Panc1 (cell line): ENCODE results near the gene PGAM2. TPM values are rescaled to one million over a fixed set of nuclear protein-coding genes. Genes with fewer than 3 reads are reported as not detected.

Experiments
- ATAC-seq: fragments of 200-7000 bp; cut with Tn5 transposase; 2 replicates; pipeline ENCODE4 v1.9.1; 2020; ENCODE audit warnings: mild to moderate bottlenecking, moderate library complexity
- BruUV-seq: library from RNA; stranded (reverse); fragments of 400-500 nt; replicated peaks from 2 replicates; lab custom pipeline; 2021; lab: Mats Ljungman, UMichigan
- CTCF ChIA-PET: fragments of 300-600 bp; sonication (Branson Sonifier 250); formaldehyde crosslinking; loops from one replicate; lab custom pipeline; 2022; ENCODE audit warnings: antibody characterized with exemption; lab: Charles Lee
- POLR2A ChIA-PET: fragments of 300-600 bp; sonication (Branson Sonifier 250); formaldehyde crosslinking; loops from one replicate; lab custom pipeline; 2022; ENCODE audit warnings: antibody characterized with exemption; lab: Charles Lee
- DNase-seq: peaks from one replicate; pipeline ENCODE4 v3.0.0-alpha.2; 2010; ENCODE audit warnings: low read depth, low spot score
- H3K27ac ChIP-seq: 2 replicates; pipeline ENCODE4 v1.5.1; 2011; ENCODE audit warnings: mild to moderate bottlenecking, low read length, inconsistent platforms
- H3K27me3 ChIP-seq: fragments of 200-500 bp; sonication (Bioruptor generic); 2 replicates; pipeline ENCODE4 v1.6.0; 2014; ENCODE audit warnings: low read length, inconsistent platforms; ENCODE audit not compliant: control insufficient read depth, insufficient read depth
- H3K36me3 ChIP-seq: fragments of 200-500 bp; sonication (Bioruptor generic); 2 replicates; pipeline ENCODE4 v1.5.1; 2014; ENCODE audit warnings: inconsistent platforms, mild to moderate bottlenecking, low read length, moderate library complexity; ENCODE audit not compliant: control insufficient read depth, insufficient read depth
- H3K4me1 ChIP-seq: 2 replicates; pipeline ENCODE4 v1.5.1; 2011; ENCODE audit warnings: inconsistent platforms, mild to moderate bottlenecking, low read length, moderate library complexity; ENCODE audit not compliant: control insufficient read depth, insufficient read depth
- H3K4me3 ChIP-seq, 2 experiments: 2 replicates each; pipeline ENCODE4 v1.5.1; 2011 to 2012; ENCODE audit warnings: low read depth in 2 of 2, low read length in 2 of 2, mild to moderate bottlenecking in 2 of 2, inconsistent platforms in 1 of 2, moderate library complexity in 1 of 2
- H3K9me3 ChIP-seq: fragments of 200-500 bp; sonication (Bioruptor generic); 2 replicates; pipeline ENCODE4 v1.5.1; 2014; ENCODE audit warnings: low read depth, mild to moderate bottlenecking, inconsistent platforms, low read length, moderate library complexity; ENCODE audit not compliant: control insufficient read depth, insufficient read depth
- POLR2AphosphoS5 ChIP-seq: IDR thresholded peaks from 2 replicates; pipeline ENCODE4 v1.6.1; 2012; ENCODE audit warnings: mild to moderate bottlenecking, low read depth, low read length, moderate library complexity
- REST ChIP-seq, 2 experiments: IDR thresholded peaks; 2 replicates each; pipeline ENCODE4 v1.6.1; 2011 to 2012; ENCODE audit warnings: low read depth in 2 of 2, control low read depth in 1 of 2, low read length in 1 of 2, mild to moderate bottlenecking in 1 of 2, moderate library complexity in 1 of 2; ENCODE audit not compliant: insufficient read depth in 1 of 2
- SIN3A ChIP-seq: IDR thresholded peaks from 2 replicates; pipeline ENCODE4 v1.6.1; 2012; ENCODE audit warnings: low read depth, mild to moderate bottlenecking, low read length, moderate library complexity, borderline replicate concordance; ENCODE audit not compliant: insufficient read depth
- TCF7L2 ChIP-seq: IDR thresholded peaks from 2 replicates; pipeline ENCODE4 v1.6.1; 2011; ENCODE audit warnings: mild to moderate bottlenecking, low read depth, low read length, inconsistent platforms
- in situ Hi-C: cut with HindIII; loops from 2 replicates; pipeline ENCODE4 v1.10.0; 2016; ENCODE audit warnings: low sequenced_read_pairs, low pct_unique_long_range_greater_than_20kb
- intact Hi-C: fragments of 100-400 bp; cut with micrococcal nuclease; formaldehyde crosslinking; loops from one replicate; pipeline ENCODE4 v1.10.0; 2022; ENCODE audit not compliant: unreplicated experiment
- total RNA-seq: library from RNA; stranded (reverse); gene quantifications from one replicate; pipeline ENCODE4 v1.2.1, GENCODE V29; 2021; ENCODE audit not compliant: unreplicated experiment
- TF ChIP-seq, protein P1 (sequence below): fragments of 450-650 bp; IDR thresholded peaks from 2 replicates; pipeline ENCODE4 v1.5.1; 2017; ENCODE audit warnings: mild to moderate bottlenecking

The PGAM2 gene
- total RNA-seq, 1 experiment from 2014 or later = 1.3 TPM

DNA sequence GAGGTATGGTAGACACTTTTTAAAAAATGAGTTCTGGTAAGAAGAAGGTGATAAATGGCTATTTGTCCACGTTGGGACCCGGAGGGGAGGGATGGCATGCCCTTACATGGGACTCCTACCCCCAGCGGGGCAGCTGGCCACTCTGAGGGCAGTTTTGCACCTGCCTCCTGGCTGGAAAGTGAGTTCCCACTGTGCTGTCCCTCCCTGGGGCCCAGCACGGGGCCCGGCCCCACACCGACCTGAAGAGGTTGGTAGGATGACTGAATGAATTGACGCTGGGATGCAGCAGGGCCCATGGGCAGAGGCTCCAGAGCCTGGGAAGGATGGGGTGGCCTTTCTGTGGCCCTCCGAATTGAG lies 38.2 kb upstream of the PGAM2 start:
- Histone ChIP-seq H3K27me3 (no peaks in the 10 kb centered on the region), H3K9me3 (no peaks in the 10 kb centered on the region), H3K4me3 (no peak overlapping the region), H3K27ac (no peak overlapping the region), H3K4me1 (peaks cover 12% of the 10 kb centered on the region; the same call in 1 of the 2 replicates), H3K36me3 (no peaks in the 10 kb centered on the region)
- in situ Hi-C loops (no loop called here), intact Hi-C loops (no loop called here)
- DNase-seq (no peak), ATAC-seq (no peak)
- CTCF ChIA-PET = no interaction called here
- BruUV-seq = no TSS peak
- POLR2A ChIA-PET = no interaction called here
- TF ChIP-seq, protein P1, sequence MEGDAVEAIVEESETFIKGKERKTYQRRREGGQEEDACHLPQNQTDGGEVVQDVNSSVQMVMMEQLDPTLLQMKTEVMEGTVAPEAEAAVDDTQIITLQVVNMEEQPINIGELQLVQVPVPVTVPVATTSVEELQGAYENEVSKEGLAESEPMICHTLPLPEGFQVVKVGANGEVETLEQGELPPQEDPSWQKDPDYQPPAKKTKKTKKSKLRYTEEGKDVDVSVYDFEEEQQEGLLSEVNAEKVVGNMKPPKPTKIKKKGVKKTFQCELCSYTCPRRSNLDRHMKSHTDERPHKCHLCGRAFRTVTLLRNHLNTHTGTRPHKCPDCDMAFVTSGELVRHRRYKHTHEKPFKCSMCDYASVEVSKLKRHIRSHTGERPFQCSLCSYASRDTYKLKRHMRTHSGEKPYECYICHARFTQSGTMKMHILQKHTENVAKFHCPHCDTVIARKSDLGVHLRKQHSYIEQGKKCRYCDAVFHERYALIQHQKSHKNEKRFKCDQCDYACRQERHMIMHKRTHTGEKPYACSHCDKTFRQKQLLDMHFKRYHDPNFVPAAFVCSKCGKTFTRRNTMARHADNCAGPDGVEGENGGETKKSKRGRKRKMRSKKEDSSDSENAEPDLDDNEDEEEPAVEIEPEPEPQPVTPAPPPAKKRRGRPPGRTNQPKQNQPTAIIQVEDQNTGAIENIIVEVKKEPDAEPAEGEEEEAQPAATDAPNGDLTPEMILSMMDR = no peak
- TF ChIP-seq TCF7L2 (no peak), POLR2AphosphoS5 (no peak), REST (IDR thresholded peaks at IDR 0.05; ENCODE audit: insufficient read depth in 1 of 2, low read depth in 2 of 2, low read length in 1 of 2) (no peak), SIN3A (no peak)

- H3K27me3 ChIP-seq = no peaks in the 10 kb centered on the region
- TF ChIP-seq TCF7L2 (no peak), POLR2AphosphoS5 (no peak), SIN3A (no peak), REST (IDR thresholded peaks at IDR 0.05; ENCODE audit: insufficient read depth in 1 of 2, low read depth in 2 of 2, low read length in 1 of 2) (no peak)
- TF ChIP-seq, protein P1 = no peak
- intact Hi-C loops (no loop called here), in situ Hi-C loops (no loop called here)
- BruUV-seq = no TSS peak
- ChIA-PET POLR2A (no interaction called here), CTCF (interaction anchor here (0.6 kb wide), 1 partner anchor 32 kb away, joined by 5 read pairs; no protein-coding TSS in a partner anchor)
- H3K9me3 ChIP-seq = no peaks in the 10 kb centered on the region
- ATAC-seq (no peak), DNase-seq (no peak)
- no peaks in the 10 kb centered on the region for H3K36me3 ChIP-seq
- no peak overlapping the region for H3K4me3 ChIP-seq
- no peak overlapping the region for H3K27ac ChIP-seq
- peaks cover 12% of the 10 kb centered on the region; the same call in 1 of the 2 replicates for H3K4me1 ChIP-seq
These were observed 37.6 kb upstream of the PGAM2 start for GRCh38 chr7:44102846-44103565.
